Liver (tissue), 3 donors: Measurements from ENCODE around the gene XRCC5.

Experiments
- ATF3 ChIP-seq: IDR thresholded peaks from 2 replicates; pipeline ENCODE4 v1.6.1; 2016; ENCODE audit warnings: antibody characterized with exemption
- CTCF ChIP-seq: fragments of 150-350 bp; IDR thresholded peaks from 2 replicates; pipeline ENCODE4 v1.5.1; 2017; ENCODE audit warnings: improper control_type of control experiment, low read depth, low read length; ENCODE audit not compliant: missing input control
- EGR1 ChIP-seq, 2 donors: IDR thresholded peaks; 2 replicates each; pipeline ENCODE4 v1.6.1; 2016 to 2018; ENCODE audit warnings: antibody characterized with exemption in 2 of 2, low read depth in 2 of 2
- HNF4A ChIP-seq, 2 donors: conservative IDR thresholded peaks; 2 replicates each; pipeline ENCODE4 v1.6.1; 2016; ENCODE audit warnings: antibody characterized with exemption in 2 of 2, mild to moderate bottlenecking in 2 of 2
- JUND ChIP-seq, 2 donors: IDR thresholded peaks; 2 replicates each; pipeline ENCODE4 v1.6.1; 2016; ENCODE audit warnings: antibody characterized with exemption in 2 of 2
- RAD21 ChIP-seq, 2 donors: IDR thresholded peaks; 2 replicates each; pipeline ENCODE4 v1.6.1; 2016; ENCODE audit warnings: antibody characterized with exemption in 2 of 2, mild to moderate bottlenecking in 2 of 2
- REST ChIP-seq: IDR thresholded peaks from 2 replicates; pipeline ENCODE4 v1.6.1; 2016; ENCODE audit warnings: antibody characterized with exemption, mild to moderate bottlenecking
- TAF1 ChIP-seq: conservative IDR thresholded peaks from 2 replicates; pipeline ENCODE4 v1.6.1; 2016; ENCODE audit warnings: antibody characterized with exemption, mild to moderate bottlenecking
- YY1 ChIP-seq: IDR thresholded peaks from 2 replicates; pipeline ENCODE4 v1.6.1; 2016; ENCODE audit warnings: antibody characterized with exemption, mild to moderate bottlenecking
- donor health status: healthy.
- donor health status: healthy.

- TF ChIP-seq CTCF (no peak), RAD21 (IDR thresholded peaks at IDR 0.05) (no peak), YY1 (no peak), EGR1 (IDR thresholded peaks at IDR 0.05; ENCODE audit: low read depth in 2 of 2) (no peak), HNF4A (conservative IDR thresholded peaks at IDR 0.05) (no peak), JUND (IDR thresholded peaks at IDR 0.05) (no peak), ATF3 (no peak), REST (no peak), TAF1 (no peak)
Observed at GRCh38 chr2:216148983-216149382, 39.8 kb downstream of the XRCC5 start.
